ENCODE measurements around the gene SNCAIP. TPM values are rescaled to one million over a fixed set of nuclear protein-coding genes. Genes with fewer than 3 reads are reported as not detected.

SNCAIP gene
- total and polyA plus RNA-seq, 9 of the 15 experiments (the other 6 are each of a cell fraction or from before 2014, with no cell fraction given) = 0.04 TPM; not detected in 8

DNA sequence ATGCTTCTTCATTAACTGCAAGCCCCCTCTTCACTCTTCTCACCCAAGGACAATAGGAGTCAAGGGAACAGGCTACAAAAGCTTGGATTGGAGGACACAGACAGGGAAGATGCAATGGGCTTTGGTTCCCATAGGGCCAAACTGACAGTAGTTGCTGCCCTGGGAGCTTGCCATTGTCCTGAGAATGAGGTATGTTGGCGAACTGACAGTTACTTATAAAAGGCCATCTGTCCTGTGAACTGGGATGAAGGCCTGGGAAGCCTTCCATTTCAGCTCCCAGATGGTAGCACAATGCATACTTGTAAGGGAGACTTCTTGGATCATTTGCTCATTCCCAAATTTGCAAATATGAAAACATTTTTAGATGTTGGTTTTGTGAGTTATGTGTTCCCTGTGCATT is 88.9 kb downstream of the SNCAIP start:
- no peaks in the 10 kb centered on the region for H3K9me1 ChIP-seq (ENCODE audit: control insufficient read depth, insufficient read depth, low read length)
- H3K4me2 ChIP-seq (ENCODE audit: insufficient read depth, low read length) = no peak overlapping the region
- in situ Hi-C loops (cut with MboI) (no loop called here), intact Hi-C loops (cut with micrococcal nuclease) (no loop called here)
- no peak for ATAC-seq
- H4K20me1 ChIP-seq (replicated peaks; ENCODE audit: control insufficient read depth, insufficient read depth, low read length) = no peaks in the 10 kb centered on the region
- no peak overlapping the region for H2AFZ ChIP-seq (ENCODE audit: low read depth, low read length)
- no peak for DNase-seq (ENCODE audit: extremely low read depth in 1 of 4, low spot score in 3 of 4)
- H3K79me2 ChIP-seq (ENCODE audit: control insufficient read depth, insufficient read depth, low read length) = no peaks in the 10 kb centered on the region
- ChIA-PET CTCF (ENCODE audit: low intra/inter-chr PET ratio) (no interaction called here), POLR2A (no interaction called here)
- H3K9me3 ChIP-seq (replicated peaks; ENCODE audit: control insufficient read depth, insufficient read depth, low read depth, low read length) = no peaks in the 10 kb centered on the region
- no peak overlapping the region for H3K9ac ChIP-seq (ENCODE audit: insufficient read depth in 1 of 2, low read depth in 2 of 2, low read length in 2 of 2)
- TF ChIP-seq USF2 (CRISPR knock-in tag; IDR thresholded peaks at IDR 0.05) (no peak), ZNF23 (CRISPR knock-in tag; IDR thresholded peaks at IDR 0.05) (no peak), CUX1 (CRISPR knock-in tag; IDR thresholded peaks at IDR 0.05) (no peak), ZZZ3 (IDR thresholded peaks at IDR 0.05) (no peak), ZFP30 (CRISPR knock-in tag; IDR thresholded peaks at IDR 0.05; ENCODE audit: borderline replicate concordance) (no peak), ZC3H8 (IDR thresholded peaks at IDR 0.05) (no peak), MTF1 (CRISPR knock-in tag; IDR thresholded peaks at IDR 0.05; ENCODE audit: borderline replicate concordance) (no peak), DPF2 (IDR thresholded peaks at IDR 0.05) (no peak), LARP7 (IDR thresholded peaks at IDR 0.05) (no peak), CREB3 (tag; conservative IDR thresholded peaks at IDR 0.05; ENCODE audit: low read depth) (no peak), ZNF239 (CRISPR knock-in tag; IDR thresholded peaks at IDR 0.05) (no peak)
- no peak overlapping the region for H3K4me3 ChIP-seq
- no TSS peak for BruUV-seq (replicated peaks)
- 0% methylated on average over 1 of the region's 1 CpG for WGBS (ENCODE audit: insufficient coverage, low coverage, missing lambda C conversion rate)
- H3K27me3 ChIP-seq (ENCODE audit: control insufficient read depth in 2 of 2, insufficient read depth in 2 of 2, low read length in 2 of 2) = no peaks in the 10 kb centered on the region; a peak in 3 of 5 replicates
- FAIRE-seq = no peak
- no peak overlapping the region for H3K27ac ChIP-seq (ENCODE audit: extremely low read depth, low read depth, low read length)
- no peaks in the 10 kb centered on the region for H3K4me1 ChIP-seq (replicated peaks in 1 of 2; ENCODE audit: control insufficient read depth in 2 of 2, insufficient read depth in 2 of 2, low read length in 2 of 2)
- no peaks in the 10 kb centered on the region for H3K36me3 ChIP-seq (ENCODE audit: control insufficient read depth, insufficient read depth, low read length)
